HEK293 (cell line): ENCODE data around the gene RPS6KA2.

Source experiments
- CTCF ChIA-PET: fragments of 350-600 bp; formaldehyde crosslinking; extraction: SDS; loops from one replicate; lab custom pipeline; 2021; ENCODE audit warnings: antibody characterized with exemption; lab: Yijun Ruan, JAX
- POLR2A ChIA-PET: fragments of 300-600 bp; formaldehyde crosslinking; extraction: SDS; loops from one replicate; lab custom pipeline; 2020; ENCODE audit warnings: antibody characterized with exemption, inconsistent platforms; lab: Yijun Ruan, JAX
- H3K27ac ChIP-seq: fragments of 200-500 bp; sonication (Bioruptor generic); 2 replicates; pipeline ENCODE4 v1.5.1; 2014; ENCODE audit warnings: low read depth, low read length, control low read depth, inconsistent platforms; ENCODE audit errors: extremely low read depth
- H3K36me3 ChIP-seq, 2 experiments: fragments of 200-500 bp in 1 of 2; sonication (Bioruptor generic) in 1 of 2; 1 replicate in 1 of 2; 2 replicates in 1 of 2; pipeline ENCODE4 v1.5.1; 2014 to 2017; ENCODE audit warnings: inconsistent platforms in 2 of 2, low read length in 2 of 2; ENCODE audit not compliant: control insufficient read depth in 2 of 2, insufficient read depth in 1 of 2
- H3K4me1 ChIP-seq: fragments of 200-500 bp; sonication (Bioruptor generic); 2 replicates; pipeline ENCODE4 v1.5.1; 2014; ENCODE audit warnings: mild to moderate bottlenecking, low read length, inconsistent platforms; ENCODE audit not compliant: control insufficient read depth, insufficient read depth
- H3K4me3 ChIP-seq: 2 replicates; pipeline ENCODE4 v1.5.1; 2011; ENCODE audit warnings: low read depth, mild to moderate bottlenecking, control low read depth, low read length, moderate library complexity
- H3K9me3 ChIP-seq: fragments of 200-500 bp; sonication (Bioruptor generic); 2 replicates; pipeline ENCODE4 v1.5.1; 2014; ENCODE audit warnings: low read depth, low read length, inconsistent platforms; ENCODE audit not compliant: control insufficient read depth, insufficient read depth
- GLIS2 ChIP-seq: fragments of 450-650 bp; formaldehyde crosslinking; IDR thresholded peaks from 2 replicates; pipeline ENCODE4 v1.5.1; 2016; ENCODE audit warnings: missing biosample characterization, missing genetic modification characterization
- KLF7 ChIP-seq: fragments of 450-650 bp; formaldehyde crosslinking; IDR thresholded peaks from 2 replicates; pipeline ENCODE4 v1.5.1; 2016; ENCODE audit warnings: missing biosample characterization, missing genetic modification characterization, borderline replicate concordance
- MZF1 ChIP-seq: fragments of 450-650 bp; formaldehyde crosslinking; IDR thresholded peaks from 2 replicates; pipeline ENCODE4 v1.5.1; 2017; ENCODE audit warnings: missing biosample characterization, missing genetic modification characterization, borderline replicate concordance
- PATZ1 ChIP-seq: fragments of 450-650 bp; formaldehyde crosslinking; IDR thresholded peaks from 2 replicates; pipeline ENCODE4 v1.5.1; 2016; ENCODE audit warnings: missing biosample characterization, missing genetic modification characterization
- PRDM1 ChIP-seq: fragments of 450-650 bp; formaldehyde crosslinking; IDR thresholded peaks from 2 replicates; pipeline ENCODE4; 2016; ENCODE audit warnings: missing biosample characterization, missing genetic modification characterization
- ZBTB1 ChIP-seq: fragments of 450-650 bp; formaldehyde crosslinking; IDR thresholded peaks from 2 replicates; pipeline ENCODE4 v1.5.1; 2016; ENCODE audit warnings: missing biosample characterization, missing genetic modification characterization
- ZBTB21 ChIP-seq: fragments of 450-650 bp; formaldehyde crosslinking; IDR thresholded peaks from 2 replicates; pipeline ENCODE4 v1.5.1; 2017; ENCODE audit warnings: missing biosample characterization, missing genetic modification characterization
- ZFHX2 ChIP-seq: fragments of 450-650 bp; formaldehyde crosslinking; conservative IDR thresholded peaks from 2 replicates; pipeline ENCODE4 v1.5.1; 2016; ENCODE audit warnings: missing biosample characterization, missing genetic modification characterization
- ZNF174 ChIP-seq: fragments of 450-650 bp; formaldehyde crosslinking; IDR thresholded peaks from 2 replicates; pipeline ENCODE4 v1.5.0; 2017; ENCODE audit warnings: missing biosample characterization, mild to moderate bottlenecking, missing genetic modification characterization
- ZNF211 ChIP-seq: fragments of 450-650 bp; formaldehyde crosslinking; IDR thresholded peaks from 2 replicates; pipeline ENCODE4 v1.5.1; 2016; ENCODE audit warnings: low read depth, missing biosample characterization, missing genetic modification characterization
- ZNF23 ChIP-seq: fragments of 450-650 bp; formaldehyde crosslinking; IDR thresholded peaks from 2 replicates; pipeline ENCODE4 v1.5.1; 2016; ENCODE audit warnings: missing biosample characterization, missing genetic modification characterization, borderline replicate concordance
- ZNF302 ChIP-seq: fragments of 450-650 bp; formaldehyde crosslinking; IDR thresholded peaks from 2 replicates; pipeline ENCODE4 v1.5.1; 2016; ENCODE audit warnings: missing biosample characterization, missing genetic modification characterization, low read depth
- ZNF354C ChIP-seq: fragments of 450-650 bp; formaldehyde crosslinking; IDR thresholded peaks from 2 replicates; pipeline ENCODE4 v1.5.1; 2016; ENCODE audit warnings: missing biosample characterization, missing genetic modification characterization, low read depth, borderline replicate concordance
- ZNF366 ChIP-seq: fragments of 450-650 bp; formaldehyde crosslinking; conservative IDR thresholded peaks from 2 replicates; pipeline ENCODE4 v1.5.1; 2016; ENCODE audit warnings: missing biosample characterization, missing genetic modification characterization
- ZNF423 ChIP-seq: fragments of 450-650 bp; formaldehyde crosslinking; IDR thresholded peaks from 2 replicates; pipeline ENCODE4 v1.5.1; 2016; ENCODE audit warnings: missing biosample characterization, missing genetic modification characterization
- ZNF48 ChIP-seq: fragments of 450-650 bp; formaldehyde crosslinking; IDR thresholded peaks from 2 replicates; pipeline ENCODE4 v1.5.1; 2016; ENCODE audit warnings: missing biosample characterization, missing genetic modification characterization
- ZNF513 ChIP-seq: fragments of 450-650 bp; IDR thresholded peaks from 2 replicates; pipeline ENCODE4 v1.5.1; 2018; ENCODE audit warnings: missing biosample characterization, missing genetic modification characterization
- ZNF549 ChIP-seq: fragments of 450-650 bp; IDR thresholded peaks from 2 replicates; pipeline ENCODE4 v1.5.1; 2018; ENCODE audit warnings: missing biosample characterization, missing genetic modification characterization, mild to moderate bottlenecking, inconsistent platforms, moderate library complexity
- ZNF555 ChIP-seq: fragments of 450-650 bp; formaldehyde crosslinking; conservative IDR thresholded peaks from 2 replicates; pipeline ENCODE4 v1.5.1; 2017; ENCODE audit warnings: missing biosample characterization, mild to moderate bottlenecking, missing genetic modification characterization, inconsistent platforms
- ZNF571 ChIP-seq: fragments of 450-650 bp; formaldehyde crosslinking; IDR thresholded peaks from 2 replicates; pipeline ENCODE4 v1.5.0; 2017; ENCODE audit warnings: missing biosample characterization, missing genetic modification characterization
- ZNF658 ChIP-seq: fragments of 450-650 bp; formaldehyde crosslinking; IDR thresholded peaks from 2 replicates; pipeline ENCODE4; 2016; ENCODE audit warnings: missing biosample characterization, missing genetic modification characterization
- ZNF660 ChIP-seq: fragments of 450-650 bp; IDR thresholded peaks from 2 replicates; pipeline ENCODE4 v1.5.1; 2018; ENCODE audit warnings: missing biosample characterization, mild to moderate bottlenecking, missing genetic modification characterization
- ZSCAN23 ChIP-seq: fragments of 450-650 bp; formaldehyde crosslinking; IDR thresholded peaks from 2 replicates; pipeline ENCODE4 v1.5.1; 2016; ENCODE audit warnings: missing biosample characterization, missing genetic modification characterization

RPS6KA2 gene

GRCh38 chr6:166504100-166504499 is 123.0 kb downstream of the RPS6KA2 start:
- H3K4me1 ChIP-seq: no peaks in the 10 kb centered on the region
- ChIA-PET CTCF (no interaction called here), POLR2A (no interaction called here)
- H3K9me3 ChIP-seq: no peaks in the 10 kb centered on the region
- peaks cover 0 to 13% of the 10 kb centered on the region in 2 experiments; a peak in 2 of 3 replicates for H3K36me3 ChIP-seq
- H3K4me3 ChIP-seq: no peak overlapping the region
- TF ChIP-seq ZNF23 (tag by site-specific recombination) (no peak), ZNF302 (tag by site-specific recombination) (no peak), ZBTB21 (tag by site-specific recombination) (no peak), ZNF354C (tag by site-specific recombination) (no peak), GLIS2 (tag by site-specific recombination) (no peak), PATZ1 (tag by site-specific recombination) (no peak), ZNF513 (tag by site-specific recombination) (no peak), ZNF366 (no peak), PRDM1 (tag by site-specific recombination) (no peak), ZNF571 (no peak), ZNF174 (tag by site-specific recombination) (no peak), MZF1 (no peak), ZNF423 (tag by site-specific recombination) (no peak), ZNF660 (tag by site-specific recombination) (no peak), ZNF211 (tag by site-specific recombination) (no peak), ZNF48 (tag by site-specific recombination) (no peak), ZFHX2 (tag by site-specific recombination) (no peak), ZNF549 (tag by site-specific recombination) (no peak)
- H3K27ac ChIP-seq: no peak overlapping the region

- TF ChIP-seq KLF7 (tag by site-specific recombination) (no peak), ZBTB1 (tag by site-specific recombination) (no peak), ZNF658 (tag by site-specific recombination) (no peak), ZSCAN23 (no peak), ZNF555 (no peak)
- TF ChIP-seq, all 188 proteins: peak for 0
- no peak overlapping the region for H3K27ac ChIP-seq
- POLR2A ChIA-PET: no interaction called here
- CTCF ChIA-PET: no interaction called here
- peaks cover 0 to 13% of the 10 kb centered on the region in 2 experiments; a peak in 2 of 3 replicates for H3K36me3 ChIP-seq
- no peak overlapping the region for H3K4me3 ChIP-seq
- no peaks in the 10 kb centered on the region for H3K4me1 ChIP-seq
- no peaks in the 10 kb centered on the region for H3K9me3 ChIP-seq
Measured at GRCh38 chr6:166503167-166503744, 123.8 kb downstream of the RPS6KA2 start.
